Skeletal muscle tissue (tissue), 4 donors: ENCODE results near the gene DDIT3. TPM values are rescaled to one million over a fixed set of nuclear protein-coding genes. Genes with fewer than 3 reads are reported as not detected.

Source experiments
- H3K27ac ChIP-seq: one replicate; pipeline ENCODE4 v1.7.0; 2013; ENCODE audit warnings: mild to moderate bottlenecking, low read depth, low read length, inconsistent platforms
- H3K27me3 ChIP-seq, 3 donors: one replicate each; pipeline ENCODE4 v1.7.0; 2013; ENCODE audit warnings: low read length in 3 of 3; ENCODE audit not compliant: control insufficient read depth in 3 of 3, insufficient read depth in 3 of 3
- H3K36me3 ChIP-seq, 3 donors: one replicate each; pipeline ENCODE4 v1.7.0; 2013; ENCODE audit warnings: low read length in 3 of 3; ENCODE audit not compliant: control insufficient read depth in 3 of 3, insufficient read depth in 3 of 3
- H3K4me1 ChIP-seq, 3 donors: one replicate each; pipeline ENCODE4 v1.7.0; 2013; ENCODE audit warnings: low read length in 3 of 3, mild to moderate bottlenecking in 3 of 3; ENCODE audit not compliant: control insufficient read depth in 3 of 3, insufficient read depth in 3 of 3
- H3K4me3 ChIP-seq, 3 donors: one replicate each; pipeline ENCODE4 v1.7.0; 2013; ENCODE audit warnings: low read length in 3 of 3
- H3K9ac ChIP-seq, 3 donors: one replicate each; pipeline ENCODE4 v1.7.0; 2013; ENCODE audit warnings: low read length in 3 of 3, mild to moderate bottlenecking in 3 of 3, moderate library complexity in 2 of 3, low read depth in 1 of 3
- H3K9me3 ChIP-seq, 3 donors: one replicate each; pipeline ENCODE4 v1.7.0; 2013; ENCODE audit warnings: low read length in 3 of 3; ENCODE audit not compliant: control insufficient read depth in 3 of 3
- total RNA-seq: library from RNA; depleted of rRNA; stranded (reverse); fragments of >200 nt; gene quantifications from one replicate; pipeline ENCODE4 v1.2.3, GENCODE V29; 2014
- donor health status: Osteomylitis.

The DDIT3 gene
- total RNA-seq, 1 donor from 2014 or later = 11.5 TPM

DNA sequence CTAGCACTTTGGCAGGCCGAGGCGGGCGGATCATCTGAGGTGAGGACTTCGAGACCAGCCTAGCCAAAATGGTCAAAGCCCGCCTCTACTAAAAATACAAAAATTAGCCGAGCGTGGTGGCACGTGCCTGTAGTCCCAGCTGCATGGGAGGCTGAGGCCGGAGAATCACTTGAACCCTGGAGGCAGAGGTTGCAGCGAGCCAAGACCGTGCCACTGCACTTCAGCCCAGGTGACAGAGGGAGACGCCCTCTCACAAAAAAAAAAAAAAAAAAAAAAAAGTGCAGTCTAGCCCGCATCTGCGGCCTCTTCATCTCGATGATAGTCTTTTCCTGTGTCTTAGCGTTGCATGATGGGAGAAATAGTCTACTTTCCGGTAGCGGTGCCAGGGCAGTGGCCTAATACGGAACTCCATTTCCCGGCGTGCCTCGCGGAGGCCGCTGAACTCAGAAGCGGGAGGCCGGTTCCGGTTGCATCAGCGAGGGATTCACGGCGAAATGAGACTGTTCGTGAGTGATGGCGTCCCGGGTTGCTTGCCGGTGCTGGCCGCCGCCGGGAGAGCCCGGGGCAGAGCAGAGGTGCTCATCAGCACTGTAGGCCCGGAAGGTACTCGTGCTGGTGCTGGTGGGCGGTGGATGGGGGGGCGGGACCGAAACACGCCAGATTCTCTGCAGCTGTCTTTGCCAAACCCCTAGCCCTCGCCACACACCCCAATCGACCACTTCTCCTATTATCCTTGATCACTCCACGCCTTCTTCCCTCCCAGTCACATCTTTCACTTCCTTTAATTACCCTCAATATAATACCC, 32.5 kb downstream of the DDIT3 start, which contains the start of gene MARS1:
MARS1 (plus strand) TSS at position 472 of the 805 bp plus-strand sequence; CDS start at position 495, 23 bp downstream.
- peaks cover 11 to 16% (median 13%) of the 10 kb centered on the region in 3 donors for H3K4me1 ChIP-seq
- peaks cover 0 to 2% (median 0%) of the 10 kb centered on the region in 3 donors for H3K27me3 ChIP-seq
- no peaks in the 10 kb centered on the region for H3K9me3 ChIP-seq
- peak within 1 kb of the TSS; percentile 54 for H3K27ac ChIP-seq
- H3K36me3 ChIP-seq = peaks cover 24 to 32% (median 28%) of the 10 kb centered on the region in 3 donors
- peak within 1 kb of the TSS; percentile 86 to 93 (median 86) for H3K9ac ChIP-seq
- peak within 1 kb of the TSS; percentile 91 to 97 (median 96) for H3K4me3 ChIP-seq

DNA sequence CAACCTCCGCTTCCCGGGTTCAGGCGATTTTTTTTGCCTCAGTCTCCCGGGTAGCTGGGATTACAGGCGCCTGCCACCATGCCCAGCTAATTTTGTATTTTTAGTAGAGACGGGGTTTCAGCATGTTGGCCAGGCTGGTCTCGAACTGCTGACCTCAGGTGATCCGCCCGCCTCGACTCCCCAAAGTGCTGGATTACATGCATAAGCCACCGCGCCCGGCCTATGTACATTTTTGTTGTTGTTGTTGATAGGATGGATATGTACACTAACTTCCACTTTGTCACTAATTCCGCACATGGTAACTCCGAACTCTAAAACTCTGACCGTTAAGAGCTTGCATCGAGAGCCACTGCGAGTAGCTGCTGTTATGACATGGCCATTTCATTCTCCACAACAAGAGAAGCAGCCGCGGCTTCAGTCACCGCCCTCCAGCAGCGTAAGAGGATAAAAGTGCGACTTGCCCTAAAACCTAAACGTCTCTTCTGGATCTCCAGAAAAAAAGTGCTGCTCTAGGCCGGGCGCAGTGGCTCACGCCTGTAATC, 33.2 kb downstream of the DDIT3 start:
- Histone ChIP-seq H3K9me3 (no peaks in the 10 kb centered on the region), H3K27me3 (peaks cover 0 to 2% (median 0%) of the 10 kb centered on the region in 3 donors), H3K4me1 (peaks cover 11 to 16% (median 13%) of the 10 kb centered on the region in 3 donors), H3K4me3 (peak overlapping the region; percentile 91 to 97 (median 96)), H3K9ac (peak overlapping the region in 2 of 3 donors; percentile 59 to 86), H3K36me3 (peaks cover 23 to 28% (median 24%) of the 10 kb centered on the region in 3 donors), H3K27ac (peak overlapping the region; percentile 30)

DNA sequence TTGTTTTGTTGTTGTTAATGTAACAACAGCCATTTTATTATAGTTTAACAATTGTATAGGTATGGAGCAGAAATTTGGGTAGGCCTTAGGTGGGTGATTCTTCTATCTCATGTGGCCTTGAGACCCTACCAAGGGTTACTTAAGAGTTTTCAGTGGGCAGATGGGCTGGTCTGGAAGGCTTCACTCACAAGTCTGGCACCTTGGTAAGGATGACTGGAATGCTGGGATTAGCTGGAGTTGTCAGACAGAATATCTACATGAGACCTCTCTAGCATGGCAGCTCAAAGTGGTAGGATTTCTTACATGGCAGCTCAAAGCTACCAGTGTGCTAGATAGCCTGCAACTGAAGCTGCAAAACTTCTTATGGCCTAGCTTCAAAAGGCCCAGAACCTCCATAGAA, 34.6 kb downstream of the DDIT3 start:
- Histone ChIP-seq H3K4me3 (no peak overlapping the region), H3K9me3 (no peaks in the 10 kb centered on the region), H3K27me3 (peaks cover 0 to 4% (median 0%) of the 10 kb centered on the region in 3 donors), H3K9ac (no peak overlapping the region), H3K27ac (no peak overlapping the region), H3K4me1 (peaks cover 11 to 16% (median 13%) of the 10 kb centered on the region in 3 donors), H3K36me3 (peaks cover 12 to 18% (median 14%) of the 10 kb centered on the region in 3 donors)

- peaks cover 2 to 6% (median 4%) of the 10 kb centered on the region in 3 donors for H3K4me1 ChIP-seq
- no peaks in the 10 kb centered on the region for H3K36me3 ChIP-seq
- H3K9ac ChIP-seq = no peak overlapping the region
- H3K4me3 ChIP-seq = no peak overlapping the region
- H3K9me3 ChIP-seq = no peaks in the 10 kb centered on the region
- H3K27me3 ChIP-seq = peaks cover 0 to 13% (median under 1%) of the 10 kb centered on the region in 3 donors
- H3K27ac ChIP-seq = no peak overlapping the region
Observed at GRCh38 chr12:57483466-57483865, 36.8 kb downstream of the DDIT3 start.

GRCh38 chr12:57481671-57482070, 38.6 kb downstream of the DDIT3 start:
- H3K27me3 ChIP-seq = peaks cover 9 to 25% (median 12%) of the 10 kb centered on the region in 3 donors

DNA sequence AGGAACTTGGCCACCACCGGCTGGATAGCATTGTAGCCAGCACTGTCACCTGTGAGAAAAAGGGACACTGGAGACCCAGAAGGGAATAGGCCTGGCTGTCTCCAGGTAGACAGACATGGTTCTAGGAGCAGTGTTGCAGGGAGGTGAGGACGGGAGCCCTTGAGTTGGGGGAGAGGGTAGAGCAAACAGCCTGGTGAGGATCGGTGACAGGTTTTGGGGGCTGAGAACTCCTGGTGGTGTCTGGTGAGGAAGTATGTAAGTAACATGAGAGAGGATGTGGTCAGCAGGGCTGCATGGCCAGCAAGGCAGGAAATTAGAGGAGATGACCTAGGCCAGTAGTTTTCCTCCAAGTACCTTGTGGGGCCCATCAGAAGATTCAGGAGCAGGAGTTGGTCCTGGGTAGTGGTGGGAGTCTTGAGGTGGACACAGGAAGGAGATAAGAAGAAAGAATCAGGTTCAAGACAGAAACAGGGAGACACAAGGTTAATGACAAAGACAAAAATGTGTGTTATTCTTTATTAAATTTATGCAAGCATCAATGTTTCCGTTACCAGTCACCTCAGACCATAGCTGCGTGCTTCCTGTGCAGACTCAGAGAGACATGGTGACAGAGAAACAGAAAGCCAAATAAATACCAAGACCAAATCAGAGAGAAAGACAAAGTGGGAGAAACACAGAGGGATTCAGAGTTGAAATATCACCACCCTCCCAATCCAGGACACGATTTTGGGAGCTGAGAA, 40.8 kb downstream of the DDIT3 start, which contains the start of gene ARHGAP9:
ARHGAP9 (minus strand) TSS at position 491 of the 740 bp plus-strand sequence; CDS start at position 31, 460 bp downstream.
- Histone ChIP-seq H3K27ac (peak within 1 kb of the TSS; percentile 40), H3K9me3 (no peaks in the 10 kb centered on the region), H3K4me1 (peaks cover 10 to 16% (median 13%) of the 10 kb centered on the region in 3 donors), H3K9ac (no peak within 1 kb of the TSS), H3K4me3 (no peak within 1 kb of the TSS), H3K36me3 (no peaks in the 10 kb centered on the region), H3K27me3 (peaks cover 29 to 46% (median 34%) of the 10 kb centered on the region in 3 donors)

More at GRCh38 chr12:57481671-57482070, 38.6 kb downstream of the DDIT3 start:
- H3K4me1 ChIP-seq = no peaks in the 10 kb centered on the region
- H3K36me3 ChIP-seq = no peaks in the 10 kb centered on the region
- peak overlapping the region in 1 of 3 donors; percentile 16 for H3K9ac ChIP-seq
- no peak overlapping the region for H3K4me3 ChIP-seq
- H3K9me3 ChIP-seq = no peaks in the 10 kb centered on the region
- H3K27ac ChIP-seq = no peak overlapping the region

- Histone ChIP-seq H3K27ac (peak overlapping the region; percentile 40), H3K4me1 (peaks cover 10 to 16% (median 13%) of the 10 kb centered on the region in 3 donors), H3K27me3 (peaks cover 34 to 51% (median 39%) of the 10 kb centered on the region in 3 donors), H3K4me3 (no peak overlapping the region), H3K9ac (no peak overlapping the region), H3K36me3 (no peaks in the 10 kb centered on the region), H3K9me3 (no peaks in the 10 kb centered on the region)
Observed at GRCh38 chr12:57479043-57479375, 41.3 kb downstream of the DDIT3 start.

DNA sequence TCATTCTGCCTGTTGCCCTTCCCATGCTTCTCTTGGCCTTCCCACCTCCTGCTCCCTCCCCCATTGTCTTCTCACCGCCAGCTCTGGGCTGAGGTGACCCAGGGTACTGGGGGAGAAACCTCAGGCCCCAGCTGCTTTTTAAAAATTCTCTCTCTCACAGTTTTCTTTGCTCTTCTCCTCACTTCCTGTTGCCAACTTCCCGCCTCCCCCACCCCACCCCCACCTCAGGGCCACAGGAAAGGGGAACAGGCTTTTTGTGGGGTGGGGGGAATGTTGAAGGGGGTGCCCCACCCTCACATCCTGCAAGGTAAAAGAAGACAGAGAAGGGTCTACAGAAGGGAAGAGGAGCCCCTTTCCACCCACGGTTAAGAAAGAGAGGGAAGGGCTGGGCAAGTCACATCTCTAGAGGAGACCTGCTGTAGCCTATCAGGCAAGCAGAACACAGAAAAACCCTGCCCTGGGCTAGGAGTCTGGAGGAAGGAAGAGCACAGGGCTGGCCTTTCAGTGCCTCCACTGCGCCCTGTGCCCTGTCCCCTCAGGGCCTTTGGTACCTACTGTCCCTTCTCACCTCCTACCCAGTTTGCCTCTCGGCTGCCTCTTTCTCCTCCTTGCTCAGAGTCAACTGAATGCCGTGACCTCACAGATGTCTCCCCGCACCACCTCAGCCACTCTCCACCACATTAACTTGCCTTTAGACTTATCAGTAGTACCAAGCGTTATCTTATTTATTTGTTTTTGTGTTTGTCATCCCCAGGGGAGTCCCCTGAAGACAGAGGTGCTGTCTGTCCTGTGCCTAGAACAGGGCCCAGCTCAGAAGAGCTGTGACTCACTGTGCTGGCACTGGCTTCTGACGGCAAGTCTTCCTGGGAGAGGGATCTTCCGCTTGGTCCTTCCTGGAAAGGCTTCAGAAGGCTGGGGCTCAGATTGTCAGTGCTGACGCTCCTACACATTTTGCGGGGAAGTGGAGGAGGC, 42.3 kb downstream of the DDIT3 start:
- H3K27ac ChIP-seq = peak overlapping the region; percentile 40
- no peaks in the 10 kb centered on the region for H3K36me3 ChIP-seq
- H3K9ac ChIP-seq = peak overlapping the region in 1 of 3 donors; percentile 32
- H3K4me1 ChIP-seq = peaks cover 10 to 16% (median 13%) of the 10 kb centered on the region in 3 donors
- peaks cover 41 to 57% (median 47%) of the 10 kb centered on the region in 3 donors for H3K27me3 ChIP-seq
- H3K9me3 ChIP-seq = no peaks in the 10 kb centered on the region
- H3K4me3 ChIP-seq = no peak overlapping the region
